ENCODE measurements around the gene RFC4.

DNA sequence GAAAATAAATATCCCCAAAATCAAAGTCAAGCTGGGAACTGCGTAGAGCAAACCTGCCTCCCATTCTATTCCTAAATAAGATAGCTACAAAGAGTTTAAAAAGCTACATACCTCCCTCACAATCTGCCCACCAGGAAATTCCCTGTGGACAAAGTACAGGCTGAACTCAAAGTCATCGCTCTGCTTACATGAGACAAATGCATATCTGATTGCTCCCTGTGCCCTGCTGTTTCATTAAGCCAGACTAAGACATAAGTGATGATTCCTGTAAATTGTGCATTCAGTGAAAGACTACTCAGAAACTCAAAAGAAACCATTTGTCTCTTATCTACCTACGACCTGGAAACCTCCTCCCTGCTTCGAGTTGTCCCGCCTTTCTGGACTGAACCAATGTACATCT, 51.4 kb downstream of the RFC4 start:
- TF ChIP-seq, protein P1, sequence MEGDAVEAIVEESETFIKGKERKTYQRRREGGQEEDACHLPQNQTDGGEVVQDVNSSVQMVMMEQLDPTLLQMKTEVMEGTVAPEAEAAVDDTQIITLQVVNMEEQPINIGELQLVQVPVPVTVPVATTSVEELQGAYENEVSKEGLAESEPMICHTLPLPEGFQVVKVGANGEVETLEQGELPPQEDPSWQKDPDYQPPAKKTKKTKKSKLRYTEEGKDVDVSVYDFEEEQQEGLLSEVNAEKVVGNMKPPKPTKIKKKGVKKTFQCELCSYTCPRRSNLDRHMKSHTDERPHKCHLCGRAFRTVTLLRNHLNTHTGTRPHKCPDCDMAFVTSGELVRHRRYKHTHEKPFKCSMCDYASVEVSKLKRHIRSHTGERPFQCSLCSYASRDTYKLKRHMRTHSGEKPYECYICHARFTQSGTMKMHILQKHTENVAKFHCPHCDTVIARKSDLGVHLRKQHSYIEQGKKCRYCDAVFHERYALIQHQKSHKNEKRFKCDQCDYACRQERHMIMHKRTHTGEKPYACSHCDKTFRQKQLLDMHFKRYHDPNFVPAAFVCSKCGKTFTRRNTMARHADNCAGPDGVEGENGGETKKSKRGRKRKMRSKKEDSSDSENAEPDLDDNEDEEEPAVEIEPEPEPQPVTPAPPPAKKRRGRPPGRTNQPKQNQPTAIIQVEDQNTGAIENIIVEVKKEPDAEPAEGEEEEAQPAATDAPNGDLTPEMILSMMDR (IDR thresholded peaks at IDR 0.05), result no peak
- TF ChIP-seq POLR2A (IDR thresholded peaks at IDR 0.05) (no peak), POLR2AphosphoS5 (IDR thresholded peaks at IDR 0.05) (no peak)
